DMS79 treated with DMSO at 0.1 percent for 48 hours (cell line): ENCODE results near the gene CYP1A1.
"Not testable (repeated sequence)": the region's sequence is repeated elsewhere in the genome, so short reads cannot be mapped to it uniquely, and the experiment has no call there.

ENCODE experiments used
- DNase-seq: peaks from one replicate; lab custom pipeline; 2025; lab: John Stamatoyannopoulos, UW

Gene CYP1A1

DNA sequence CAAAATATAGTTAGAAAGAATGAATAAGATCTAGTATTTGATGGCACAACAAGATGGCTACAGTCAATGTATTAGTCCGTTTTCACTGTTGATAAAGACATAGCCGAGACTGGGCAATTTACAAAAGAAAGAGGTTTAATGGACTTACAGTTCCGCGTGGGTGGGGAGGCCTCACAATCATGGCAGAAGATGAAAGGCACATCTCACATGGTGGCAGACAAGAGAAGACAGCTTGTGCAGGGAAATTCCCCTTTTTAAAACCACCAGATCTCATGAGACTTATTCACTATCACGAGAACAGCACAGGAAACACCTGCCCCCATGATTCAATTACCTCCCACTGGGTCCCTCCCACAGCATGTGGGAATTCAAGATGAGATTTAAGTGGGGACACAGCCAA lies 12.9 kb upstream of the CYP1A1 start:
- not testable (repeated sequence) for DNase-seq

DNA sequence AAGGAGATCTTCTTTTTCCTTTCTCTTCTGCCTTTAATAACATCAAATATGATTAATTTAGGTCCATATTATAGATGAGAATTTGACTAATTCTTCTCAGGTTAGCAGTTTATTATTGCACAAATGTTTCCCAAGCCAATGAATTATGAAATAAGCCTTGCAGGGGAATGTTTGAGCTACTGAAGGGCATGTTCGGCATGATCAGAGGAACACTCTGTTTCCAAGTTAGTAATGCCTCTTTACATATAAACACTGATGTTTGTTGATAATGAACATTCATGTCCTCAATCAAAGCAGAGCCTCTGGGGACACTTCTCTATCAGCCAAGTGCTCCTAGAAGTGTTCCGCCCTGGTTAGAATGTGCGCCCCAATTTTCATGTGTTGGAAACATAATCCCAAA lies 10.0 kb upstream of the CYP1A1 start:
- no peak for DNase-seq

GRCh38 chr15:74733269-74733668 lies 7.9 kb upstream of the CYP1A1 start:
- no peak for DNase-seq

- DNase-seq, result no peak
Measured at GRCh38 chr15:74732846-74733245, 7.5 kb upstream of the CYP1A1 start.

DNA sequence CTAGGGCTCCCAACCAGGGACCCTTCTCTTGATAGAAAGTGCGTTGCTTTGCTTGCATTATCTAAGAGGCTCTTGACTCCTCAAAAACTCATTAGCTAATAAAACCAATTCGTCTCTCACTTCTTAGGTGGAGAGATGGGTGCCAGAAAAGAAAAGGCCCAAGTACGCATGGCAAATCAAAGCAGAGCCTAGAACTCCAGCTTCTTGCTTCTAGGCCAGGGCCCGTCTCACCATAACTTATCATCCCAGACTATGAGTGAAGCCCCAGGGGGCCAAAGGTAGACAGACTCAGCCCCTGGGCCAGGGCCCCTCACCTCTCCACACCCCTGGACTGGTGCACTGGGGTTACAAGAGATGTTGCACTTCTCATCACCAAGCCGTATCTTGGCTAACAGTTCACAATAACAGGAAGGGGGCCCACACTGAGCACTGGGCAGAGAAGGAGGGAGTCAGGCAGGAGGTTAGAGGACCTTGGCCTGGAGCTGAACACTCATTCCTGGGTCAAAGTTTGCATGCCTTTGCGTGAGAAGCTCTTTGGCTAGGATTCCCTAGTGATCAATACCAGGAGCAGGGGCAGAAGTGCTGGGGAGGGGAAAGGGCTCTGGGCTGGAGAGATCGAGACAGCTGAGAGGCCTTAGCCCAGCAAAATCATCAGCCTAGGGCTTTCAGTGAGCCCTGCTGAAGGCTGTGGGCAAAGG lies 5.4 kb upstream of the CYP1A1 start:
- DNase-seq, result no peak

DNA sequence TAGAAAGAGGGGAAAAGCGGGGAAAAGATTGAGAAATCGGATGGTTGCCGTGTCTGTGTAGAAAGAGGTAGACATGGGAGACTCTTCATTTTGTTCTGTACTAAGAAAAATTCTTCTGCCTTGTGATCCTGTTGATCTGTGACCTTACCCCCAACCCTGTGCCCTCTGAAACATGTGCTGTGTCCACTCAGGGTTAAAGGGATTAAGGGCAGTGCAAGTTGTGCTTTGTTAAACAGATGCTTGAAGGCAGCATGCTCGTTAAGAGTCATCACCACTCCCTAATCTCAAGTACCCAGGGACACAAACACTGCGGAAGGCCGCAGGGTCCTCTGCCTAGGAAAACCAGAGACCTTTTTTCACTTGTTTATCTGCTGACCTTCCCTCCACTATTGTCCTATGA lies 4.0 kb upstream of the CYP1A1 start:
- not testable (repeated sequence) for DNase-seq

DNA sequence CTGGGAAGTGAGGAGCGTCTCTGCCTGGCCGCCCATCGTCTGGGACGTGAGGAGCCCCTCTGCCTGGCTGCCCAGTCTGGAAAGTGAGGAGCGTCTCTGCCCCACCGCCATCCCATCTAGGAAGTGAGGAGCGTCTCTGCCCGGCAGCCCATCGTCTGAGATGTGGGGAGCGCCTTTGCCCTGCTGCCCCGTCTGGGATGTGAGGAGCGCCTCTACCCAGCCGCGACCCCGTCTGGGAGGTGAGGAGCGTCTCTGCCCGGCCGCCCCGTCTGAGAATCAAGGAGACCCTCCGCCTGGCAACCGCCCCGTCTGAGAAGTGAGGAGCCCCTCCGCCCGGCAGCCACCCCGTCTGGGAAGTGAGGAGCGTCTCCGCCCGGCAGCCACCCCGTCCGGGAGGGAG lies 3.4 kb upstream of the CYP1A1 start:
- DNase-seq, result not testable (repeated sequence)

GRCh38 chr15:74727727-74728126 lies 2.4 kb upstream of the CYP1A1 start:
- DNase-seq, result peak; percentile 1

DNA sequence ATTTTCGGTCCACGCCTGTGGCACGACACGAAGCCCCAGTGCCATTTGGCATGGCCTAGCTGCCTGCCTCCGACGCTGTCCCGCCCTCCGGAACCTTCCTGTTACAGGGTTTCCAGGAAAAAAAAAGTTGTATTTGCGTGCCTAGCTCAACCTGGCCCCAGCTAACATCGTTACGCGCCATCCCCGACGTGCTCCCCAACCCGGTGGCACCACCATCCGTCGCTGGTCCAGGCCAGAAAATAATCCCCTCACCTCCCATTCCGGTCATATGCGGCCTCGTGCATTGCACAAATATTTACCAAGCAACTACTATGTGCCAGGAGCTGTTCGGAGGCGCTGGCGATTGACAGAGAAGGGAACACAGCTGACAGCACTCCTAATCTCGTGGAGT lies 1.4 kb upstream of the CYP1A1 start:
- no peak for DNase-seq

GRCh38 chr15:74725845-74726773 lies 781 bp upstream of the CYP1A1 start:
- peak; percentile 1 for DNase-seq

- no peak for DNase-seq
Measured at GRCh38 chr15:74724570-74725224, 631 bp downstream of the CYP1A1 start.

DNA sequence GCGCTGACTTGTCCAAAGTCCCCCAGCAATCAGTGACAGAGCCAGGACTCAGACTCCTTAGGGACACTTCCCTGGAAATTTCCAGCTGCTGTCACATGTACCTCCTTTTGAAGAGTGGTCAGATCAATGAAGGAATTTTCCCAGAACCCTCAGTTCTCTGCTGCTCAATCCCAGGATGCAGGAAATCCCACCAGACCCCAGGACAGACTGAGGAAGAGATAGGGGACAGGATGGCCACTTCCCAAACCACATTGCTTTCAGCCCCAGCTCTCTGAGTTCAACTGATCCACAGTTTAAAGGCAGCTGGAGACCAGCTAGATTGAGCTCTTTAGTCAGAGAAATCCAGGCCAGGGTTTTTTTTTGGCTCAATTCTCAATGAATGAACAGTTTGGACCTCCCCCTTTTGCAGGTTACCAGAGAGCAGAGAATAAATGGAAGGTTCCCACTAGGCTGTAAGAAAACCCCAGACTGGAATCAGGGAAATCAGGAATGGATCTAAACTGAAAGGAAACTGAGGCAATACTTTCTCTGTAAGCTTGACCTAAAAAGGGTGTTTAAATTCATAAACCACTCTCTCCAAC lies 1.5 kb downstream of the CYP1A1 start:
- DNase-seq, result peak; percentile 32

GRCh38 chr15:74723187-74723586 lies 2.1 kb downstream of the CYP1A1 start:
- no peak for DNase-seq

GRCh38 chr15:74722591-74722990 lies 2.7 kb downstream of the CYP1A1 start:
- no peak for DNase-seq

GRCh38 chr15:74716651-74717050 lies 8.7 kb downstream of the CYP1A1 start:
- DNase-seq, result no peak

DNA sequence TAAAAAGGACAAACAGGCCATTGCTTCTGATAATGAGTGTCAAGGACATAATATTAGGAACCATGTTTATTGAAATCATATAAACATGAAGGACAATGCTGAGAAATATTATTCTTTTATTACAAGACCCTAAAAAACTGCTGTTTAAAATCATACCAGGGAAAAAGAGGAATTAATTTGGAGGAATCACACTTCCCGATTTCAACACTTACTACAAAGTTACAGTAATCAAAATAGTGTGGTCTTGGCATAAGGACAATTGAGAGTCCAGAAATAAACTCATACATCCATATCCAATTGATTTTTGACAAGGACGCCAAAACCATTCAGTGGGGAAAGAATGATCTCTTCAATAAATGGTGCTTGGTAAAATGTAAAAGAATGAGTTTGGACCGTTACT lies 13.0 kb downstream of the CYP1A1 start:
- no peak for DNase-seq

- no peak for DNase-seq
Measured at GRCh38 chr15:74710319-74711094, 14.8 kb downstream of the CYP1A1 start.

DNA sequence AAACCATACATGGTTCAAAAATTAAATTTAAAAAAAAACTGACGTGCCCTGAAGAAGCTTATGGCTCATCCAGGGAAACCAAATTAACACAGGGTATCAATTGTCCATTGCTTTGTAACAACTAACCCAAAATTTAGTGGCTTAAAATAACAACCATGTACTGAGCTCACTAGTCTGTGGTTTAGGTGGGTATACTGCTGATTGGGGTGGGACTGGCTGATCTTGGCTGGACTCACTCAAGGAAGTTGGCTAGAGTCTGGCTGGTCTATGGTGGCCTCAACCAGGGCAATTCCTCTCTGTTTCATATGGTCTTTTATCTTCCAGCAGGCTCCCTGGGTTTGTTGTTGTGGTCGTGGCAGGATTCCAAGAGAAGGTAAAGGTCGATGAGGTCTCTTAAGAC lies 15.4 kb downstream of the CYP1A1 start:
- no peak for DNase-seq

DNA sequence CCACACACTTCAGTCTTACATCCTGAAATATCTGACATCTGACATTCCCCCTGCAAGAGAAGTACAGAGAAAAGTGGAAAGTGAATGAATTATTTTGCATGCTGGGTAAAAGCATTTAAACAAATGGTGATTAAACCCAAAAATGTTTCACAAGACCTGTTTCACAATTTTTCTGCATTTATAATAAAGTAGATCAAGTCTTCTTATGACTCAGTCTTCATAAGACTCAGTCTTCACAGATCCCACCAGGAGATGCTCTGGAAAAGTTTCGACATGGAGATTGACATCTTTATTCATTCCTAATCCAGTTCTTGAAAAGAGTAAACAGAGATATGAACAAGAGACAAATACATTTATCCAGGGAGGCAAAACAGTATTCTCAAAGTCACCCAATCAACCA lies 16.3 kb downstream of the CYP1A1 start:
- DNase-seq, result no peak

DNA sequence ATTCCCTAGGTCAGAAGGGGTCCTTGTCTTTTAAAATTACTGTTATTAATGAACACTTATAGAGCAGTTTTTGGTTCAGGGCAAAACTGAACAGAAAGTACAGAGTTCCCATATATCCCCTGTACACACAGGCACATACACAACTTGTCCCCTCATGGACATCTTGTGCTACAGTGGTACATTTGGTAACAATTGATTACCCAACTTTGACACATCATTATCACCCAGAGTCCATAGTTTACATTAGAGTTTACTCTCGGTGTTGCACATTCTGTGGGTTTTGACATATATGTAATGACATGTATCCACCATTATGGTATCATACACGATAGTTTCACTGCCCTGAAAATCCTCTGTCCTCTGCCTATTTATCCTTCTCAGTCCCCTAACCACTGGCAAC lies 28.5 kb downstream of the CYP1A1 start:
- DNase-seq, result no peak

DNA sequence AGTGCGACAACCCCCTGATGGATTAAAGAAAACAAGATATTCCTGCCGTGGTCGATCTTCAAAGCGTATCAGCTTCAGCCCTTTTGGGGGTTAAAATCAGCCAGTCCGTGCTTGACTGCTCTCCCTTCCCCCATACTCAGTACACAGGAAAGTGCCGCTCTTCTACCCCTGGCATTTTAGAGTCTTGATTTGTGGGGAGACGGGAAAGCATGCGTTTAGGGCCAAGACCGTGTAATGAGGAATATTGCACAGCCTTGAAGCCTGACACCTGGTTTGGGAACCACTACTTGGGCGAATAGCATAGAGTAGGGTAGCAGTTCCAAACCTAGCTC lies 29.0 kb downstream of the CYP1A1 start:
- no peak for DNase-seq
